Thyroid gland (tissue), 4 donors: Measurements from ENCODE around the gene OIP5. TPM values are rescaled to one million over a fixed set of nuclear protein-coding genes. Genes with fewer than 3 reads are reported as not detected.
"Not testable (repeated sequence)": the region's sequence is repeated elsewhere in the genome, so short reads cannot be mapped to it uniquely, and the experiment has no call there.

ENCODE experiments used
- DNase-seq, 2 donors: peaks; one replicate each; pipeline ENCODE4 v3.0.0-alpha.2; 2019
- H3K27ac ChIP-seq, 3 donors: fragments of 200-600 bp; sonication (generic); 1 replicate in 2 of 3; 2 replicates in 1 of 3; pipeline ENCODE4 v1.5.1; 2016 to 2019; ENCODE audit warnings: mild to moderate bottlenecking in 1 of 3, moderate library complexity in 1 of 3
- H3K27me3 ChIP-seq: fragments of 200-600 bp; sonication (generic); one replicate; pipeline ENCODE4 v1.5.1; 2019
- H3K36me3 ChIP-seq, 2 donors: fragments of 200-600 bp; sonication (generic); one replicate each; pipeline ENCODE4 v1.5.1; 2016 to 2019
- H3K4me1 ChIP-seq, 2 donors: fragments of 200-600 bp; sonication (generic); one replicate each; pipeline ENCODE4 v1.5.1; 2017 to 2019
- H3K4me3 ChIP-seq, 3 donors: fragments of 200-600 bp; sonication (generic); replicated peaks in 1 of 3; 1 replicate in 2 of 3; 2 replicates in 1 of 3; pipeline ENCODE4 v1.5.1; 2016; ENCODE audit warnings: mild to moderate bottlenecking in 1 of 3
- H3K9me3 ChIP-seq: fragments of 200-600 bp; sonication (generic); one replicate; pipeline ENCODE4 v1.5.1; 2017
- POLR2A ChIP-seq, 2 donors: fragments of 450-650 bp; IDR thresholded peaks; one replicate each; pipeline ENCODE4 v1.6.1; 2017; ENCODE audit warnings: antibody characterized with exemption in 2 of 2, mild to moderate bottlenecking in 2 of 2, moderate library complexity in 1 of 2
- WGBS, 2 donors: methylation state at CpG; one replicate each; pipeline ENCODE4 v1.1.5; 2017; 5-methylcytosine and 5-hydroxymethylcytosine counted together
- intact Hi-C: fragments of 100-400 bp; cut with DNase I; formaldehyde crosslinking; loops from one replicate; pipeline ENCODE4 v1.15.1; 2023
- total RNA-seq, 4 donors: library from RNA; depleted of rRNA; stranded (reverse); fragments of >200 nt; gene quantifications; one replicate each; pipeline ENCODE4 v1.2.3, GENCODE V29; 2016
- TF ChIP-seq, protein P1 (sequence below), 6 experiments: fragments of 200-600 bp in 3 of 6; fragments of 450-650 bp in 3 of 6; sonication (generic) in 3 of 6; IDR thresholded peaks; one replicate each; pipeline ENCODE4 v1.5.1; 2016 to 2019; ENCODE audit warnings: antibody characterized with exemption in 6 of 6, mild to moderate bottlenecking in 2 of 6, inconsistent platforms in 1 of 6, moderate library complexity in 1 of 6

OIP5 gene
- total RNA-seq, 4 donors from 2014 or later, result 0.78 to 1.6 TPM; not detected in 2

DNA sequence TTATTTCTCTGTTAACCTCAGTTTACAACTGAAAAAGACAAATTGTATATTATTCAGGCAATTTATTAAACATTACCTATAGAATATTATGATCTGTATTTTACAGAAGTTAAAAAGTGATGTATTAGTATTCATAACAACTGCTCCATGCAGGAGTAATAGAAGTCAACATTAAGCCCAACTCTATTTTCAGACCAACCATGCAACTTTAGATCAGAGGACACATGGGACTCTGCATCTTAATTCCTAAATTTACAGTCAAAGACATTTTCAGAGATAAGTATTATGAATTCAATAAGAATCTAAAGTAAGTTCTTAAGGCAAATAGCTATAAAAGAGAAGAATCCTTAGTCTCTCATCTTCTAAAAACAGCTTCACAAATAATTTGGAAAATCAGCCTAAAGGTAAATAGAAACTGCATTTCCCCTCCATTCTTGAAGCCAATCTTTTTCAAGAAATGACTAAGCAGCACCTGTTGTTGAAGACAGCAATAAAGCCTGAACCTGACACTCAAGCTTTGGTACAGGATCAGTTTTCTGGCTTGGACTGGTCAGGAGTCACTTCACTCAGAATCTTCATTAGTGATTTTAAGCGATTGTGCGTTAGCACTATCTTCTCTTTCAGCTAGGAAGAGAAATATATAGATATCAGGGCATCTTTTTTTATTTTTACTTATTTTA is 23.0 kb downstream of the OIP5 start:
- intact Hi-C loops, result no loop called here
- H3K9me3 ChIP-seq, result no peaks in the 10 kb centered on the region
- 96 to 98% methylated on average over 2 of the region's 2 CpGs for WGBS, 2 donors
- no peak overlapping the region for H3K27ac ChIP-seq
- no peaks in the 10 kb centered on the region for H3K36me3 ChIP-seq
- no peak for DNase-seq
- H3K4me3 ChIP-seq, result no peak overlapping the region
- H3K27me3 ChIP-seq, result no peaks in the 10 kb centered on the region
- peaks cover 4 to 8% of the 10 kb centered on the region in 2 donors for H3K4me1 ChIP-seq
- TF ChIP-seq, protein P1, sequence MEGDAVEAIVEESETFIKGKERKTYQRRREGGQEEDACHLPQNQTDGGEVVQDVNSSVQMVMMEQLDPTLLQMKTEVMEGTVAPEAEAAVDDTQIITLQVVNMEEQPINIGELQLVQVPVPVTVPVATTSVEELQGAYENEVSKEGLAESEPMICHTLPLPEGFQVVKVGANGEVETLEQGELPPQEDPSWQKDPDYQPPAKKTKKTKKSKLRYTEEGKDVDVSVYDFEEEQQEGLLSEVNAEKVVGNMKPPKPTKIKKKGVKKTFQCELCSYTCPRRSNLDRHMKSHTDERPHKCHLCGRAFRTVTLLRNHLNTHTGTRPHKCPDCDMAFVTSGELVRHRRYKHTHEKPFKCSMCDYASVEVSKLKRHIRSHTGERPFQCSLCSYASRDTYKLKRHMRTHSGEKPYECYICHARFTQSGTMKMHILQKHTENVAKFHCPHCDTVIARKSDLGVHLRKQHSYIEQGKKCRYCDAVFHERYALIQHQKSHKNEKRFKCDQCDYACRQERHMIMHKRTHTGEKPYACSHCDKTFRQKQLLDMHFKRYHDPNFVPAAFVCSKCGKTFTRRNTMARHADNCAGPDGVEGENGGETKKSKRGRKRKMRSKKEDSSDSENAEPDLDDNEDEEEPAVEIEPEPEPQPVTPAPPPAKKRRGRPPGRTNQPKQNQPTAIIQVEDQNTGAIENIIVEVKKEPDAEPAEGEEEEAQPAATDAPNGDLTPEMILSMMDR (IDR thresholded peaks at IDR 0.05), result no peak
- no peak for TF ChIP-seq POLR2A (IDR thresholded peaks at IDR 0.05)

DNA sequence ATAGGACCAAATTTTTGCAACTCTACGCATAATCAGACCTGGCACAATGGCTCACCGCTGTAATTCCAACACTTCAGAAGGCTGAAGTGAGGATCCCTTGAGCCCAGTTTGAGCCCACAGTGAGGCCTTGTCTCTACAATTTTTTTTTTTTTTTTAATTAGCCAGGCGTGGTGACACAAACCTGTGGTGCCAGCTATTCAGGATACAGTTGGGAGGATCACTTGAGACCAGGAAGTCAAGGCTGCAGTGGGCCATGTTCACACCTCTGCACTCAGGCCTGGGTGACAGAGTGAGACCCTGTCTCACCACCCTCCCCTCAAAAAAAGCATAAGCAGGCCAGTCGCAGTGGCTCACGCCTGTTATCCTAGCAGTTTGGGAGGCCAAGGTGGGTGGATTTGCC is 24.7 kb downstream of the OIP5 start:
- intact Hi-C loops, result no loop called here
- no peak for DNase-seq
- Histone ChIP-seq H3K4me3 (no peak overlapping the region), H3K27ac (no peak overlapping the region), H3K9me3 (no peaks in the 10 kb centered on the region), H3K27me3 (no peaks in the 10 kb centered on the region), H3K36me3 (no peaks in the 10 kb centered on the region), H3K4me1 (peaks cover 4 to 8% of the 10 kb centered on the region in 2 donors)
- TF ChIP-seq, protein P1 (IDR thresholded peaks at IDR 0.05), result no peak
- no peak for TF ChIP-seq POLR2A (IDR thresholded peaks at IDR 0.05)
- WGBS, 2 donors, result 86 to 88% methylated on average over 5 of the region's 5 CpGs

DNA sequence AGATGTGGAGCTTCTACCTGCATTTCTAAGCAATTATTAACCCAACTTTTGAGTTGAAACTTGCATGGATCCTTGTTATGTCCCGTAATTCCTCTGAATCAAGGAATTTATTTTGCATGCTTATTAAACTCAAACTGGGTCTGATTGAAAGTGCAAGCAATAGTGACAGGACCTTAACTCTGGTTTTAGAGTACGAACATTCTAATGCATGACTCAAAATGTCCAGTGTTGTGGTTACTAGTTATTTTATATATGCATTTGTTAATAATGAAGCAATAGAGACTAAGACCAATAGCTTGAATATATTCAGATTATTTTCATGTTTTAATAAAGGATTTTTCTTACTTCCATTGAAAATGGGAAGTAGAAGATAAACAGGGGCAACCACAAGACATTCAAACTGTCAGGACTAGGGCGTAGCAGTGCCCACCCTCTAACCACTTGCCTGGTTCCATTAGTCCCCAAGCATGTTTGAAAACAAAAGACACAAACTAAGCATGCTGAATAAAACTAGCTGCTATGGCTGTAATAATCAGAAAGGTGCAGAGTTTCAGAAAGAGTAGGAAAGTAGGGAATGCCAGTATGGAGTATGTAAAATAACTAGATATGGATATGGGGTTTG is 28.1 kb downstream of the OIP5 start:
- no peak for TF ChIP-seq POLR2A (IDR thresholded peaks at IDR 0.05)
- TF ChIP-seq, protein P1 (IDR thresholded peaks at IDR 0.05), result no peak
- H3K9me3 ChIP-seq, result no peaks in the 10 kb centered on the region
- intact Hi-C loops, result no loop called here
- H3K27me3 ChIP-seq, result no peaks in the 10 kb centered on the region
- peaks cover 0 to 1% of the 10 kb centered on the region in 2 donors for H3K36me3 ChIP-seq
- H3K4me3 ChIP-seq, result no peak overlapping the region
- no peak for DNase-seq
- 93 to 98% methylated on average over 3 of the region's 3 CpGs for WGBS, 2 donors
- H3K4me1 ChIP-seq, result peaks cover 4 to 8% of the 10 kb centered on the region in 2 donors
- H3K27ac ChIP-seq, result no peak overlapping the region

DNA sequence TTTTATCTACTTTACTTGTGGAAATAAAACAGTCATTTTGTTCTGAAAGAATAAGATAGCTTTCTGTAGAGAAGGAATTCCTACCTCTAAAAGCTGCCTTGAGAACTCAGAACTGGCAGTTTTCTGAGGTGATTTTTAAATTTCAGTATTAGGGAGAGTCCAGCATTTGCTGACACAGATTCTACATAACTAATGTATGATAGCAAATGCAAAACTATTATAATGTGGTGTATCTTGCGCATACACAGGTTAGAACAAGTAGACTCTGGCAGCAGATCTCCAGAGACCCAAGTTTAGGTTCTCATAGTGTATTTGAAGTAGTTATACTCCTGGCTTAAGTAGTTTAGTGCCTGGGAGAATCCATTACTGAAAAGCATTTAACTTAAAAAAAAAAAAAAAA is 30.8 kb downstream of the OIP5 start:
- intact Hi-C loops, result no loop called here
- H3K27me3 ChIP-seq, result no peaks in the 10 kb centered on the region
- H3K27ac ChIP-seq, result no peak overlapping the region
- H3K4me1 ChIP-seq, result peaks cover 4 to 8% of the 10 kb centered on the region in 2 donors
- H3K9me3 ChIP-seq, result no peaks in the 10 kb centered on the region
- H3K4me3 ChIP-seq, result no peak overlapping the region
- H3K36me3 ChIP-seq, result peaks cover 2 to 21% of the 10 kb centered on the region in 2 donors
- 96 to 100% methylated on average over 1 of the region's 1 CpG for WGBS, 2 donors
- no peak for DNase-seq
- TF ChIP-seq, protein P1 (IDR thresholded peaks at IDR 0.05), result no peak

DNA sequence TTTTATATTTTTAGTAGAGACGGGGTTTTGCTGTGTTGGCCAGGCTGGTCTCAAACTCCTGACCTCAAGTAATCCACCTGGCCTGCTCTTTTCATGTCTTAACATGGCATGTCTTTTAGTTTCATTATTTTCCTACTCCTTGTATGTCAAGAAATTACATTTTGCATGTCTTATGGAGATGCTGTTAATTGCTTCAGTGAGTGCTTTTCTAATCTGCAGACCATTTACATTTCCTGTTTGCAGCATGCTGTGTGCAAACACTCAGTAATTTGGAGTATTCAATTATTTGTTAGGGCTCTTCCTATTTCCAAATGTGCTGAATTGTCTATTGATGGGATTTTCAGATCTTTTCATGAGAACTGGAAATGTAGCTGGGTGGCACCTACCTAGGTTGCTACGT is 31.3 kb downstream of the OIP5 start:
- H3K27me3 ChIP-seq, H3K9me3 ChIP-seq, DNase-seq, H3K4me3 ChIP-seq, intact Hi-C loops, H3K4me1 ChIP-seq, H3K27ac ChIP-seq: not testable (repeated sequence)
- WGBS, 2 donors, result 97 to 98% methylated on average over 2 of the region's 2 CpGs
- H3K36me3 ChIP-seq, result peaks cover 4 to 21% of the 10 kb centered on the region in 2 donors
